Measurements from ENCODE around the gene DUSP15.
"Not testable (repeated sequence)": the region's sequence is repeated elsewhere in the genome, so short reads cannot be mapped to it uniquely, and the experiment has no call there.

DUSP15 gene

DNA sequence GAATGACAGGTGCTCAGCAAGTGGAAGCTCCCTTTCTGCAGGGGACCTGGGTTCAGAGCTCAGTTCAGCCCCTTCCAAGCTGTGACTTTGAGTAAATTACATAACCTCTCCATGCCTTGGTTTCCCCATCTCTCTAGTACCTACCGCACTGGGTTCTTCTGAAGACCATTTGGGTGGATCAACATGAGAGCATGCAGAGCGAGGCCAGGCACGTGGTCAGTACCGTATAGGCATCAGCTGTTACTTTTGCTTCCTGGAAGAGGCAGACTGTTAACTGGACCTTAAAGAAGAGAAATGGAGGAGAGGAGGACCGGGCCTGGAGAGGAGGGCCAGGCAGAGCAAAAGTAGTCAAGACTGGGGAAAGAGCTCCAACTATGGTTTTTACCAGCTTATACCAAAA lies 52.9 kb downstream of the DUSP15 start:
- H3K4me3 ChIP-seq (ENCODE audit: low read depth, low read length), result no peak overlapping the region
- TF ChIP-seq, protein P1, sequence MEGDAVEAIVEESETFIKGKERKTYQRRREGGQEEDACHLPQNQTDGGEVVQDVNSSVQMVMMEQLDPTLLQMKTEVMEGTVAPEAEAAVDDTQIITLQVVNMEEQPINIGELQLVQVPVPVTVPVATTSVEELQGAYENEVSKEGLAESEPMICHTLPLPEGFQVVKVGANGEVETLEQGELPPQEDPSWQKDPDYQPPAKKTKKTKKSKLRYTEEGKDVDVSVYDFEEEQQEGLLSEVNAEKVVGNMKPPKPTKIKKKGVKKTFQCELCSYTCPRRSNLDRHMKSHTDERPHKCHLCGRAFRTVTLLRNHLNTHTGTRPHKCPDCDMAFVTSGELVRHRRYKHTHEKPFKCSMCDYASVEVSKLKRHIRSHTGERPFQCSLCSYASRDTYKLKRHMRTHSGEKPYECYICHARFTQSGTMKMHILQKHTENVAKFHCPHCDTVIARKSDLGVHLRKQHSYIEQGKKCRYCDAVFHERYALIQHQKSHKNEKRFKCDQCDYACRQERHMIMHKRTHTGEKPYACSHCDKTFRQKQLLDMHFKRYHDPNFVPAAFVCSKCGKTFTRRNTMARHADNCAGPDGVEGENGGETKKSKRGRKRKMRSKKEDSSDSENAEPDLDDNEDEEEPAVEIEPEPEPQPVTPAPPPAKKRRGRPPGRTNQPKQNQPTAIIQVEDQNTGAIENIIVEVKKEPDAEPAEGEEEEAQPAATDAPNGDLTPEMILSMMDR (IDR thresholded peaks at IDR 0.05; ENCODE audit: low read depth, low read length, missing control alignments), result no peak
- no peak for DNase-seq (ENCODE audit: low read depth)

DNA sequence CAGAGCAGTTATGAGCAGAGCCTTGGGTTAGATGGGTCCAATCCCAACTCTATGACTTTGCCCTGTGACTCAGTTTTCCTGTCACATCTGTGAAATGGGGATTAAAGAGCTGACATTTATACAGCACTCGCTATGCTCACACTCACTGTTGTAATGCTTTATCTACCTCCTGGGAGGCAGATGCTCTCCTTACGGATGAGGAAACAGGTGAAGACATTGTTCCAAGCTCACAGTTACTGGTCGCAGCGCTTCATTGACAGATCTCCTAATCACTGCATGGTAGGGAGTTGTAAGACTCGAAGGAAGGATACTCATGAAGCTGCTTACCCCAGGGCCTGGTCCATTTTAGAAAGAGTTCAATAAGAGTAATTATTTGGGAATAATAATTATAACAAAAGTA lies 54.1 kb downstream of the DUSP15 start:
- H3K4me3 ChIP-seq (ENCODE audit: low read depth, low read length), result no peak overlapping the region
- TF ChIP-seq, protein P1 (IDR thresholded peaks at IDR 0.05; ENCODE audit: low read depth, low read length, missing control alignments), result no peak
- no peak for DNase-seq (ENCODE audit: low read depth)

- TF ChIP-seq, protein P1 (IDR thresholded peaks at IDR 0.05; ENCODE audit: low read depth, low read length, missing control alignments), result no peak
- no peak for DNase-seq (ENCODE audit: low read depth)
- H3K4me3 ChIP-seq (ENCODE audit: low read depth, low read length), result no peak overlapping the region
These were observed 54.7 kb downstream of the DUSP15 start for GRCh38 chr20:31815408-31816188.

GRCh38 chr20:31814142-31814541 lies 56.2 kb downstream of the DUSP15 start:
- not testable (repeated sequence) for DNase-seq (ENCODE audit: low read depth); H3K4me3 ChIP-seq (ENCODE audit: low read depth, low read length)

DNA sequence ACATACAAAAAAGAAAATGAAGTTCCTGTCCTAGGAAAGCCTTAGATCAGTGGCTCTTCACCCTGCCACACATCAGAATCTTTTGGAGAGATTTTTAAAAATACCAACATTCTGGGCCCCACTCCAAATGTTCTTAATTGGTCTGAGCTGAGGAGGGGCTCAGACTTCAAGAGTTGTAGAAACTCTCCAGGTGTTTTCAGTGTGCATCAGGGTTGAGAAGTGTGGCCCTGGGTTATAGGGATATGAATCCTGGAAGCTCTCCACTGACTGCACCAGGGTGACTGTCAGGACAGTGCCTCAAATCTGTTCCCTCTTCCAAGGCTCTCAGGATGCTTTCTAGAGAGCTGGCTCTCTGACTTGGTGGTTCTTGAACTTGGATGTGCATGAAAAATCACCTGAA lies 56.7 kb downstream of the DUSP15 start:
- TF ChIP-seq, protein P1 (IDR thresholded peaks at IDR 0.05; ENCODE audit: low read depth, low read length, missing control alignments), result no peak
- DNase-seq (ENCODE audit: low read depth), result no peak
- no peak overlapping the region for H3K4me3 ChIP-seq (ENCODE audit: low read depth, low read length)

GRCh38 chr20:31811796-31812728 lies 58.3 kb downstream of the DUSP15 start:
- TF ChIP-seq, protein P1 (IDR thresholded peaks at IDR 0.05; ENCODE audit: low read depth, low read length, missing control alignments), result no peak
- no peak for DNase-seq (ENCODE audit: low read depth)

DNA sequence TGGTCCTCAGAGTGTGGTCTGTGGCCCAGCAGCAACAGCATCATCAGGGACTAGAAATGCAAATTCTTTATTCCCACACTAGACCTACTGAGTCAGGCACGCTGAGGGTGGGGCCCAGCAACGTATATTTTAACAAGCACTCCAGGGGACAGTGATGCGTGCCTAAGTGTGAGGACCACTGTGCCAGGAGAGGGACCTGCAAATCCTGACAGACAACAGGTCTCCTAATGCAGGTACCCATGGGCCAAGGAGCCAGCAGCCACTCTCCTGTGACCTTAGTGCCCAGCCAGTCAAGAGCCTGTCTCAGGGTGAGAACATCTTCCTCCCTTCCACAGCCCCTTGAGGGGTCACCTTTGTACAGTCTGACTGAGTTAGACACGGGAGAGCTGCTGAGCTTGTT lies 59.1 kb downstream of the DUSP15 start:
- no peak for DNase-seq (ENCODE audit: low read depth)
- TF ChIP-seq, protein P1 (IDR thresholded peaks at IDR 0.05; ENCODE audit: low read depth, low read length, missing control alignments), result no peak
- H3K4me3 ChIP-seq (ENCODE audit: low read depth, low read length), result no peak overlapping the region

More at GRCh38 chr20:31811796-31812728, 58.3 kb downstream of the DUSP15 start:
- H3K4me3 ChIP-seq (ENCODE audit: low read depth, low read length), result no peak overlapping the region
